HEK293 (cell line): ENCODE data around the gene USP5.
A peak's percentile ranks its signal among the peaks of the same experiment; 100 is the strongest.

Source experiments
- AEBP2 ChIP-seq: fragments of 450-650 bp; formaldehyde crosslinking; IDR thresholded peaks from 2 replicates; pipeline ENCODE4 v1.5.1; 2016; ENCODE audit warnings: missing biosample characterization, missing genetic modification characterization, borderline replicate concordance
- ATF2 ChIP-seq: fragments of 450-650 bp; formaldehyde crosslinking; IDR thresholded peaks from 2 replicates; pipeline ENCODE4 v1.5.1; 2016; ENCODE audit warnings: missing biosample characterization, missing genetic modification characterization, low read depth
- BCL6B ChIP-seq: fragments of 450-650 bp; formaldehyde crosslinking; IDR thresholded peaks from 2 replicates; pipeline ENCODE4 v1.5.1; 2017; ENCODE audit warnings: missing biosample characterization, missing genetic modification characterization
- FEZF1 ChIP-seq: fragments of 450-650 bp; formaldehyde crosslinking; IDR thresholded peaks from 2 replicates; pipeline ENCODE4 v1.5.1; 2016; ENCODE audit warnings: missing biosample characterization, missing genetic modification characterization
- KLF10 ChIP-seq: fragments of 450-650 bp; IDR thresholded peaks from 2 replicates; pipeline ENCODE4 v1.5.1; 2018; ENCODE audit warnings: missing biosample characterization, mild to moderate bottlenecking, missing genetic modification characterization
- PRDM1 ChIP-seq: fragments of 450-650 bp; formaldehyde crosslinking; IDR thresholded peaks from 2 replicates; pipeline ENCODE4; 2016; ENCODE audit warnings: missing biosample characterization, missing genetic modification characterization
- SP2 ChIP-seq: fragments of 450-650 bp; formaldehyde crosslinking; IDR thresholded peaks from 2 replicates; pipeline ENCODE4 v1.5.1; 2016; ENCODE audit warnings: missing biosample characterization, missing genetic modification characterization
- YY1 ChIP-seq: fragments of 450-650 bp; formaldehyde crosslinking; IDR thresholded peaks from 2 replicates; pipeline ENCODE4 v1.5.1; 2018; ENCODE audit warnings: missing biosample characterization, missing genetic modification characterization
- ZBTB11 ChIP-seq: fragments of 450-650 bp; formaldehyde crosslinking; conservative IDR thresholded peaks from 2 replicates; pipeline ENCODE4 v1.5.1; 2016; ENCODE audit warnings: low read depth, missing biosample characterization, missing genetic modification characterization
- ZNF18 ChIP-seq: fragments of 450-650 bp; formaldehyde crosslinking; IDR thresholded peaks from 2 replicates; pipeline ENCODE4 v1.5.1; 2016; ENCODE audit warnings: missing biosample characterization, missing genetic modification characterization
- ZNF341 ChIP-seq: fragments of 450-650 bp; formaldehyde crosslinking; IDR thresholded peaks from 2 replicates; pipeline ENCODE4; 2016; ENCODE audit warnings: low read depth, missing biosample characterization, missing genetic modification characterization
- ZNF404 ChIP-seq: fragments of 450-650 bp; formaldehyde crosslinking; IDR thresholded peaks from 2 replicates; pipeline ENCODE4 v1.5.1; 2017; ENCODE audit warnings: missing biosample characterization, missing genetic modification characterization
- ZNF530 ChIP-seq: fragments of 450-650 bp; formaldehyde crosslinking; IDR thresholded peaks from 2 replicates; pipeline ENCODE4 v1.5.1; 2016; ENCODE audit warnings: low read depth, missing biosample characterization, missing genetic modification characterization
- ZNF558 ChIP-seq: fragments of 450-650 bp; formaldehyde crosslinking; IDR thresholded peaks from 2 replicates; pipeline ENCODE4 v1.5.1; 2016; ENCODE audit warnings: missing biosample characterization, missing genetic modification characterization
- ZNF560 ChIP-seq: fragments of 450-650 bp; formaldehyde crosslinking; IDR thresholded peaks from 2 replicates; pipeline ENCODE4 v1.5.1; 2017; ENCODE audit warnings: missing biosample characterization, missing genetic modification characterization, borderline replicate concordance
- ZNF596 ChIP-seq: fragments of 450-650 bp; IDR thresholded peaks from 2 replicates; pipeline ENCODE4 v1.5.0; 2018; ENCODE audit warnings: missing biosample characterization, mild to moderate bottlenecking, missing genetic modification characterization, moderate library complexity
- ZNF670 ChIP-seq: fragments of 450-650 bp; formaldehyde crosslinking; IDR thresholded peaks from 2 replicates; pipeline ENCODE4 v1.5.1; 2016; ENCODE audit warnings: missing biosample characterization, missing genetic modification characterization, low read depth
- ZNF76 ChIP-seq: fragments of 450-650 bp; formaldehyde crosslinking; IDR thresholded peaks from 2 replicates; pipeline ENCODE4; 2016; ENCODE audit warnings: low read depth, missing biosample characterization, missing genetic modification characterization, borderline replicate concordance
- ZSCAN23 ChIP-seq: fragments of 450-650 bp; formaldehyde crosslinking; IDR thresholded peaks from 2 replicates; pipeline ENCODE4 v1.5.1; 2016; ENCODE audit warnings: missing biosample characterization, missing genetic modification characterization
- TF ChIP-seq, protein P1 (sequence below): fragments of 450-650 bp; formaldehyde crosslinking; IDR thresholded peaks from 2 replicates; pipeline ENCODE4 v1.5.1; 2016; ENCODE audit warnings: missing biosample characterization, missing genetic modification characterization
- TF ChIP-seq, protein P2 (sequence below): fragments of 450-650 bp; formaldehyde crosslinking; IDR thresholded peaks from 2 replicates; pipeline ENCODE4 v1.5.1; 2016; ENCODE audit warnings: missing biosample characterization, missing genetic modification characterization, borderline replicate concordance

Gene USP5

DNA sequence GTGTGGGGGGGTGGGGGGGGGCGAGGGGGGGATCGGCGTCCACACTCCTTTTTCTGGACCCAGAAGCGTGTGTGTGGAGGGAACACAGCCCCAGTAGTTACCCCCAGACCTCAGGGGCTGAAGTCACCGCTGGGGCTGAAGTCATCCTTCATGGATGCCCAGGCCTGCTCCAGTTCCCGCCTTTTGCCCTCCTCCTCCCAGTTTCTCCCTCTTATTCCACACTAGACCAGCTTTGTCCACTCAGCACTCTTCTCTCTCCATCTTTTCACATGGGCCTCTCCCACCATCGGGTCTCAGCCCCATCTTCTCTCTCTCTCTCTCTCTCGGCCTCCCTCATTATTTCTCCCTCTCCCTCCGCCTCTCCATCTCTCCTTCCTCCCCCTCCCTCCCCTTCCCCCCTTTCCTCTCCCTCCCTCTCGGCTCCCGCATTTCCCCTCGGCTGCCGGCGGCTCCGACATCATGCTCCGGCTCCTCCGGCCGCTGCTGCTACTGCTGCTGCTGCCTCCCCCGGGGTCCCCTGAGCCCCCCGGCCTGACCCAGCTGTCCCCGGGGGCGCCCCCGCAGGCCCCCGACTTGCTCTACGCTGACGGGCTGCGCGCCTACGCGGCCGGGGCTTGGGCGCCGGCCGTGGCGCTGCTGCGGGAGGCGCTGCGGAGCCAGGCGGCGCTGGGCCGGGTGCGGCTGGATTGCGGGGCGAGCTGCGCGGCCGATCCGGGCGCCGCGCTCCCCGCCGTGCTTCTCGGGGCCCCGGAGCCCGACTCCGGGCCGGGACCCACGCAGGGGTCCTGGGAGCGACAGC lies 23.8 kb upstream of the USP5 start, which contains the start of gene P3H3 (continued):
- no peak for TF ChIP-seq ZNF341 (tag by site-specific recombination)
- 0 out of 2 replicates have a peak, but pooled peaks have one; percentile 23 for TF ChIP-seq ZNF18
- TF ChIP-seq, protein P1, sequence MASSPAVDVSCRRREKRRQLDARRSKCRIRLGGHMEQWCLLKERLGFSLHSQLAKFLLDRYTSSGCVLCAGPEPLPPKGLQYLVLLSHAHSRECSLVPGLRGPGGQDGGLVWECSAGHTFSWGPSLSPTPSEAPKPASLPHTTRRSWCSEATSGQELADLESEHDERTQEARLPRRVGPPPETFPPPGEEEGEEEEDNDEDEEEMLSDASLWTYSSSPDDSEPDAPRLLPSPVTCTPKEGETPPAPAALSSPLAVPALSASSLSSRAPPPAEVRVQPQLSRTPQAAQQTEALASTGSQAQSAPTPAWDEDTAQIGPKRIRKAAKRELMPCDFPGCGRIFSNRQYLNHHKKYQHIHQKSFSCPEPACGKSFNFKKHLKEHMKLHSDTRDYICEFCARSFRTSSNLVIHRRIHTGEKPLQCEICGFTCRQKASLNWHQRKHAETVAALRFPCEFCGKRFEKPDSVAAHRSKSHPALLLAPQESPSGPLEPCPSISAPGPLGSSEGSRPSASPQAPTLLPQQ: peak; percentile 77
- peak; percentile 55 for TF ChIP-seq PRDM1 (tag by site-specific recombination)
- TF ChIP-seq ZBTB11 (tag by site-specific recombination): no peak; the same call in 1 of the 2 replicates
- TF ChIP-seq KLF10 (tag by site-specific recombination): 0 out of 2 replicates have a peak, but pooled peaks have one; percentile 40
- peak; percentile 67; the same call in 1 of the 2 replicates for TF ChIP-seq ZSCAN23
- TF ChIP-seq ZNF404 (tag by site-specific recombination): no peak
- TF ChIP-seq BCL6B: peak; percentile 15; the same call in 1 of the 2 replicates
- peak; percentile 83; the same call in 1 of the 2 replicates for TF ChIP-seq YY1 (tag by site-specific recombination)
- peak; percentile 80 for TF ChIP-seq SP2 (tag by site-specific recombination)
- peak; percentile 89 for TF ChIP-seq ZNF596 (tag by site-specific recombination)
- TF ChIP-seq ZNF76 (tag by site-specific recombination): peak; percentile 76
- TF ChIP-seq ZNF560 (tag by site-specific recombination): no peak
- TF ChIP-seq ZNF530: no peak
- TF ChIP-seq, protein P2, sequence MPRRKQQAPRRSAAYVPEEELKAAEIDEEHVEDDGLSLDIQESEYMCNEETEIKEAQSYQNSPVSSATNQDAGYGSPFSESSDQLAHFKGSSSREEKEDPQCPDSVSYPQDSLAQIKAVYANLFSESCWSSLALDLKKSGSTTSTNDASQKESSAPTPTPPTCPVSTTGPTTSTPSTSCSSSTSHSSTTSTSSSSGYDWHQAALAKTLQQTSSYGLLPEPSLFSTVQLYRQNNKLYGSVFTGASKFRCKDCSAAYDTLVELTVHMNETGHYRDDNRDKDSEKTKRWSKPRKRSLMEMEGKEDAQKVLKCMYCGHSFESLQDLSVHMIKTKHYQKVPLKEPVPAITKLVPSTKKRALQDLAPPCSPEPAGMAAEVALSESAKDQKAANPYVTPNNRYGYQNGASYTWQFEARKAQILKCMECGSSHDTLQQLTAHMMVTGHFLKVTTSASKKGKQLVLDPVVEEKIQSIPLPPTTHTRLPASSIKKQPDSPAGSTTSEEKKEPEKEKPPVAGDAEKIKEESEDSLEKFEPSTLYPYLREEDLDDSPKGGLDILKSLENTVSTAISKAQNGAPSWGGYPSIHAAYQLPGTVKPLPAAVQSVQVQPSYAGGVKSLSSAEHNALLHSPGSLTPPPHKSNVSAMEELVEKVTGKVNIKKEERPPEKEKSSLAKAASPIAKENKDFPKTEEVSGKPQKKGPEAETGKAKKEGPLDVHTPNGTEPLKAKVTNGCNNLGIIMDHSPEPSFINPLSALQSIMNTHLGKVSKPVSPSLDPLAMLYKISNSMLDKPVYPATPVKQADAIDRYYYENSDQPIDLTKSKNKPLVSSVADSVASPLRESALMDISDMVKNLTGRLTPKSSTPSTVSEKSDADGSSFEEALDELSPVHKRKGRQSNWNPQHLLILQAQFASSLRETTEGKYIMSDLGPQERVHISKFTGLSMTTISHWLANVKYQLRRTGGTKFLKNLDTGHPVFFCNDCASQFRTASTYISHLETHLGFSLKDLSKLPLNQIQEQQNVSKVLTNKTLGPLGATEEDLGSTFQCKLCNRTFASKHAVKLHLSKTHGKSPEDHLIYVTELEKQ (tag by site-specific recombination): peak; percentile 42; the same call in 1 of the 2 replicates
- peak; percentile 45; the same call in 1 of the 2 replicates for TF ChIP-seq ATF2 (tag by site-specific recombination)
- TF ChIP-seq ZNF558: peak; percentile 71; the same call in 1 of the 2 replicates
- no peak for TF ChIP-seq FEZF1 (tag by site-specific recombination)
- TF ChIP-seq ZNF670 (tag by site-specific recombination): no peak
- TF ChIP-seq AEBP2 (tag by site-specific recombination): no peak
